Stimulated activated CD4-positive, alpha-beta T cell treated with anti-CD3 and anti-CD28 coated beads, Interleukin-1b, Interleukin-23, amount 100 ng/mL, for 4 hours (primary cell): ENCODE data around the gene EDIL3.
"Not testable (repeated sequence)": the region's sequence is repeated elsewhere in the genome, so short reads cannot be mapped to it uniquely, and the experiment has no call there.

Experiments used
- DNase-seq, 2 donors: peaks; one replicate each; pipeline ENCODE4 v3.0.0-alpha.2; 2020; ENCODE audit warnings: low read depth in 2 of 2

EDIL3 gene

GRCh38 chr5:84181093-84181492 is 203.6 kb downstream of the EDIL3 start:
- no peak for DNase-seq

DNA sequence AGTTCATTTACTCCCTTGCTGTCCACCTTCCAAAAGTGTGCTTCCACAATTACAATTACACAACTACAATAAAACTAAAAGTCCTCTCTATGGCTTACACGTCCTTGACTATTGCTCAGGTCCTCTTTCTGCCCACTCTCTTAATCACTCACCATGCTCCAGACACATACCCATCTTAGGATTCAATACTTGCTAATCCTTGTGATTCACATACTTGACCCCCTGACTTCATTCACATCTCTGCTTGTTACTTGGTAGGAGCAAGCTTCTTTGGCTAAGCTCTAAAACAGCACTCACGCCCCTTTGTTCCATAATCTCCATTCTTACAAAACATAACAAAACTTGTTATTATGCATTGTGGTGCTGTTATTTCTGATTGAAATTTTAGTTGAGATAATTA is 215.8 kb downstream of the EDIL3 start:
- no peak for DNase-seq

DNA sequence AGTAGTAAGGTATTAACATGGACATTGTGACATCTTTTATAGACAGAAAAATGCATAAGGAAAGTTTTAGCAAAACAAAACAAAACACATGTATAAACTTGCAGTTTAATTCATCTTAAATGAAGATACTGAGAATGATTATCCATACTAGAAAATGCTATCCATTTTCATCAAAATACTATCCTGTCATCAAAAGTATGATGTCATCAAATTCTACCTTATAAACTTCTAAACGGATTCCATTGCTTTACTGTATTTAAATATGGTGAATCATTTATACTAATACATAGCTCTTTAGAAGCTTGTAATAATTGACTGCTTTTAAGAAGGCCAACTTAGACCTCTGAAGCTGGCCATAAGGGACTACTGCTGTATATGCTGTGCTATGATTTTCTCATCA is 221.0 kb downstream of the EDIL3 start:
- DNase-seq = no peak

DNA sequence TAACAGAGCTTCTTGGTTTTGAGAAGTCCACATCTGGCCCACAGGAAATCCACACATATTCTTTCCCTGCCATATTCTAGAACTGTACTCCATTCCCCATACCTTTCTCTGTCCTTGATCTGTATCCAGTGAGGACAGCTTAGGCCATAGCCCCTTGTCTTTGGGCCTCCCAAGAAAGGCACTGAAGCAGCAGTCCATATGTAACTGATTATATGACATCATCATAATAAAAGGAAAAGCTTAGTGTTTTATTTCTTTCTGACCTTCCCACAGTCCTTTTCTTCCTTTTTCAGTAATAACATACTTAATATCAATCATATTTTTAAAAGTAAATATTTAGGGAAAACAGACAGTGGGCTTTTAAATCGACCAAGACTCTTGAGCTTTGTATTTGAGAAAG is 222.0 kb downstream of the EDIL3 start:
- no peak for DNase-seq

- not testable (repeated sequence) for DNase-seq
Measured at GRCh38 chr5:84160650-84161049, 224.0 kb downstream of the EDIL3 start.

GRCh38 chr5:84149094-84149493 is 235.6 kb downstream of the EDIL3 start:
- no peak for DNase-seq

GRCh38 chr5:84148651-84149050 is 236.0 kb downstream of the EDIL3 start:
- no peak for DNase-seq

DNA sequence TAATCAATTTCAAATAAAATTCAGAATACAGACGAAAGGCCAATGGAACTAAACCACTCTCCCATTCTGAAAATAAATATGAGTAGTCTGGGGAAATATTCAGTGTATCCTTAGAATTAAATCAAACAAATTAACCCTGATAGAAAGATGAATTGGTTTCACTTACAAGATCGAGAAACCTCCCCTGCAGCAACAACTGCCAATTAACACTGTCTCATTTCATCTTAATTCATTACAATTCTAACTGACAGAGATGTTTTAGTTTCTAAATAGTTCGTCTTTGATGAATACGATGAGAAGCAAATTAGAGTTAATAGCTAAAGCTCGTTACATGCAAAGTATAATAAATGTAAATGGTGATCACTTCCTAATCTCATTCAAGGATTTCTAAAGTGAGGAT is 247.1 kb downstream of the EDIL3 start:
- DNase-seq = no peak

GRCh38 chr5:84131372-84131771 is 253.3 kb downstream of the EDIL3 start:
- DNase-seq = no peak

- no peak for DNase-seq
Measured at GRCh38 chr5:84130006-84130580, 254.6 kb downstream of the EDIL3 start.

DNA sequence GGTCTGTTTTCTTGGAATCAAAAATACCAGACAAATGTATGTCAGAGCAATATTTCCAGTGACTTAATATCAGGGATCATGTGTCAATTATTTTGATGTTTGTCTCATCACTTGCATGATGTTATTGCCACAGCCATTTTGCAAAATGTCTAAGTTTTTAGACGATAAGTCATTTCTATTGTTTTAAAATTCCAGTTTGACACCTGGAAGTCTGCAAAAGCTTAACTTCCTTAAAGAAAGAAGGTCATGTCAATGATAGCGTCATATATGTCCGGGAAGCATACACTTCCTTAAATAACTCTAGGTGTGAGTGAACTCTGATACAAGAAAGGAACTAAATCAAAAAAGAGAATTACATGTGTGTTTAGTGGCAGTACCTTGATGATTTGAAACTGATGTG is 259.5 kb downstream of the EDIL3 start:
- DNase-seq = no peak

DNA sequence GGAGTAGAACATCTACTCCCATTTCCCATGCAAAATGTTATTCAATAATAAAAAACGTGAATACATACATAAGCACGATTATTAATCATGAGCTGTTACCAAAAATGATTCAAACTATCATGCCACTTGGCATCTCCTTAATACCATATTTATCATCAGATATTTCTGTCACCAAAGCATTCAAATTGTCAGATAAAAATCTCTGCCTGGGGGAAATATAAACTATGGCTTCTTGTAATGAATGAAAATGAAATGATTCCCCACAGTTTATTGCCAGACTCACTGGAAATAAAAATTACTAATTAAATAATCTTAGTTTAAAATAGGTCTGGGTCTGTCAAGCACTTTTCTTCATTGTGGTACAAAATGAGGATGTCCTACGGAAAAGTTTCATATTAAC is 265.4 kb downstream of the EDIL3 start:
- no peak for DNase-seq

DNA sequence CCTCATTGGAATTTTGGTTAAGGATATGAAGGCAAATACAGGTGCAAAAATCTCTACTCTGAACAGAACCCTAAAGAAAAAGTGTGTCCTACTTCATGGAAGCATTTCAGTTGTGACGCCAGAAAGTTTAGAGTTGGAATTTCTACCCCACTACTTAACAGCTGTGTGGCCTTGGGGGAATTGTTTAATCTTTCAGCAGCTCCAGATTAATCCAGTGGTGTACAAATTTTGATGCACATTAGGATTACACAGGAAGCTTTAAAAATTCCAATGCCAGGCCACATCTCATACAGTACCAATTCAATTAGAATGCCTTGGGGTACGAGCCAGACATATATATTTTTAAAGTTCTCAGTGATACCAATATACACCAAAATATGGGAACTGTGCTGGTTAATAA is 266.1 kb downstream of the EDIL3 start:
- no peak for DNase-seq

DNA sequence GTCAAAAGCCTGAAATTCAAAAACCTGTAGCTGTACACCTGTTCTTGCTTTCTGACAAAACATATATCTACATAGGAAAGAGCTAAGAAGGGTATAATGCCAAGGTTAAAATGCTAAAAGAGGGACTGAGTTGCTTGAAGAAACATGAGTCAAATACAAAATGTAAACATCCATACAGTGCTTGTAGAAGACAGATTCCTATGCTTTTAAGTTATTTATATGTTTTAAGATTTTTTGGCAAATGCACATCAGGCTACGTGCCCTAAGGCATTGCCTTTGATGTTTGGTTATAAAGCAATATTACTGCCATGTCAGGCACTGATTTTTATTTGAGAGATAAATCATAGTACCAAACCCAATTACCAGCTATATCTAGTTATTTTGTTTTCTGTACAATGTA is 269.0 kb downstream of the EDIL3 start:
- DNase-seq = no peak

DNA sequence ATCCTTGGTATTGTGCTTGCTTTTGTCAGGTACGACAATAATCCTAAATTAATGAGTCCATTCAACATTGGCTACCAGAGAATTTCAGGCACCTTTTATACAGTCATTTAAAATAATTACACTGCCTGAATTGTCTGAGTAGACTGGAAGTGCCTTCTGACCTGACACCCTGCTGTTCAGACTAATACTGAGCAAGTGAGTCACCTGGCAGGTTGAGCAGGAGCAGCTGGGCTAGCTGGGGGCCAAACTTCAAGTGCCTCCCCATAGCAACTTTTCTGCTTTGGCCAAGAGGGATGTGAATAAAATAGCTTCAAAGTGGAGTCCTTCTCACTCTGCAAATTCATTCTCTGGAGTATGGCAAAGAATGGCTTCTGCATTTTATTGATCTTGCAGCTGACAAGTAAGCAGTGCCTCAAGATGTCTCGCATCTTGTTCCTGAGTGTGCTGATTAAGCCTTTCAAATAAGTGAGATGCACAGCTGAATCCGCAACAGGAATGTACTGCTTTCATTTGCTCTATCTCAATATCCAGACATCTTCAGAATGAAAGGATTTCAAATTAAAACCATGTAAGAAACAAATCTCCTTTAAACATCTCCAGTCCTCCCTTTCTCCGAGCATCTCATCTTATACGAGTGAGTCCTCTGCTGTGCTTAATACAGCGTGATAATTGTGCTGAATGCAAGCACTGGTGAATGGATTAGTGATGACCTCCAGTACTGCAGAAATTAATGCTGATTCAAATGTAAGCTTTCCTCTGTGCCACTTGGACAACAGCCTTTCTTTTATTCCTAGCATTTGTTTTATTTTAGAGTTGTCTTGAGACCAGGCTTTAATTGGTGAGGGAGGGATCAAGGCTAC is 271.2 kb downstream of the EDIL3 start:
- DNase-seq = no peak

DNA sequence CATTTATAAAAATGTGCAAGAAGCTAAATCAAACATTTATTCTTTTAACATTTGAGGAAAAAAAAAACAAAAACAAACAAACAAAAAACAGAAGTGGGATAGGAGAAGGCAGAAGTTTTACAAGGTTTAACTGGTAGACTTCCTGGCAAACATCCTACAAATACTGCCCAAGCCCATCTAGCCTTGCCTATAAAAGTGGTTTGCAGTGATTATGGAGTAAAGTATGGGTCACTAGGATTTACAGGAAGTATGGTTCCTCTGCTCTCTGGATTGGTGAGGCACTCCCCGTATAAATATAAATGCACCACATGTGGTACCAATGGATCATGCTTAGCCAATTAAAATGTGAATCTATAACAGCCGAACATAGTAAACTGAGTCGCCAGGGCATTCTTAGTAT is 291.9 kb downstream of the EDIL3 start:
- DNase-seq = no peak

DNA sequence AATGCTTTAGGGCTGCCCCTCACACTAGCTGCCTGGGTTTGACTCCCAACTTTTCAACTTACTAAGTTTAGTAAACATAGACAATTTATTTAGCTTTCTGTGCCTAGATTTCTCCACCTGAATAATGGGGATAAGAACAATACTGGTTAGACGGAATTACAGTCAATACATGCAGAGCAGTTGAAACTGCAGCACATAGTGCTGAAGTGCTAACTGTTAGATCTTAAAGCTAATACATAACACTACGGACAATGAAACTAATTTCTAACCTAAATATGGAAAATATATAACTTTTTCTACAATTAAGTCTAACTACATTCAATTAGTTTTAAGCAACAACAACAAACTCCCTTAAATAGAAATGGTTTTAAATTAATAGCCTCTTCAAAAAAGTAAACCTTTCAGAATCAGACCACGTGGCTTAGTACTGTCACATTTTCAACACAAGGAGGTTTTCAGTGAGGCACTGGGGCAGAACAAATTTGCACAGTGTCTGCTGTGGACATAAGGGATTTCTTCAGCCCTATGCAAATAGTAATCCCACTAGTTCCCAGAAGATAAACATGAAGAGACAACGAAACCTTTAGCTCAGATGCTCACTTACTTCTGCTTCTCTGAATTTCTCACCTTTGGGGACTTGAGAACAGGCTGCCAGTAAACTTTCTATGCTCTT is 293.4 kb downstream of the EDIL3 start:
- no peak for DNase-seq

DNA sequence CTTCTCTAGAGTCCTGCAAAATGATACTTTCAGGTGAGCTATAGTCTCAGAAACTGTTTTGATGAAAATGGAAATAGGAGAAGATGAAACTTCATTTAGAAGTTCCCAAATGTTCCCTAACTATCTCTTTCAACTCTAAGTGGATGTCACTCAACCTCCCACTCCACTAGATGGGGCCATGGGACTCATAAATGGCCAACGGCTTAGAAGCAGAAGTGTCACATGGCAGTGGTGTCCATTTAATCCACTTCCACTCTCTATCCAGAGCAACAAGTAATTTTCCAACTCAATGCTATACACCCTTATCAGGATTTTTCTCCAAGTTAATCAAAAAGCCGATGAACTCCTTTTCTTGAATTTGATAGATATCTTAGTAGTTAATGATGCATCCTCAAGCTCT is 295.7 kb downstream of the EDIL3 start:
- DNase-seq = no peak

- no peak for DNase-seq
Measured at GRCh38 chr5:84086511-84086910, 298.2 kb downstream of the EDIL3 start.

DNA sequence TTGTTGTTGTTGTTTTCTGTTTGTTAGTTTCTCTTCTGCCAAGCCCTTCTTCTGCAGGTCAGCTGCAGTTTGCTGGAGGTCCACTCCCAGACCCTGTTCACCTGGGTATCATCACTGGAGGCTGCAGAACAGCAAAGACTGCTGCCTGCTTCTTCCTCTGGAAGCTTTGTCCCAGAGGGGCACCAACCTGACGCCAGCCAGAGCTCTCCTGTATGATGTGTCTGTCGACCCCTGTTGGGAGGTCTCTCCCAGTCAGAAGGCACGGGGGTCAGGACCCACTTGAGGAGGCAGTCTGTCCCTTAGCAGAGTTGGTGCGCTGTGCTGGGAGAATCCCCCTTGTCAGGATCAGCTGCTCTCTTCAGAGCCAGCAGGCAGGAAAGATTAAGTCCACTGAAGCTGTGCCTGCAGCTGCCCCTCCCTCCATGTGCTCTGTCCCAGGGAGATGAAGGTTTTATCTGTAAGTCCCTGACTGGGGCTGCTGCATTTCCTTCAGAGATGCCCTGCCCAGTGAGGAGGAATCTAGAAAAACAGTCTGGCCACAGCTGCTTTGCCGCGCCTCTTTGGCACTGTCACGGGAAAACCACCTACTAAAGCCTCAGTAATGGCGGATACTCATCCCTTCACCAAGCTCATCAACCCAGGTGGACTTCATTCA is 299.2 kb downstream of the EDIL3 start:
- no peak for DNase-seq

- DNase-seq = no peak
Measured at GRCh38 chr5:84080908-84081307, 303.8 kb downstream of the EDIL3 start.

GRCh38 chr5:84072339-84072738 is 312.3 kb downstream of the EDIL3 start:
- no peak for DNase-seq
